NCI-H187 treated with DMSO at 0.1 percent for 48 hours (cell line): ENCODE data around the gene SSBP1.
"Not testable (repeated sequence)": the region's sequence is repeated elsewhere in the genome, so short reads cannot be mapped to it uniquely, and the experiment has no call there.

Source experiments
- DNase-seq: peaks from one replicate; lab custom pipeline; 2025; lab: John Stamatoyannopoulos, UW

Gene SSBP1

DNA sequence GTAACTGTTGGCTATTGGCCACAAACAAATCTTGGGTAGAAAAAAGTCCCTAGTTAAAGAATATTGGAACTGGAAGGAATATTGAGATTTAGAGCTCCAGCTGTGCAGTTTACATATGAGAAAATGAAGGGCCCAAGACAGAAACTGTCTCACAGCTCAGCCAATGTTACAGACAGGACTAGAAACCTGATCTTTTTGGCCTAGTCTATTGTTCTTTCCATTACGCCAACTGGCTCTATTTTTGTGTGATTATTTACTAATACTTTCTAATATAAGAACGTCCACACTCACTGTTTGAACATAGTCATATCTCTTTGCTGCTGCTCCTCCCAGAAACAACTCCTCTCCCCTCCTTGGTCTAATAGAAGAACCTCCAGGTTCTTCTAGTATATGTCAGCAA is 28.8 kb upstream of the SSBP1 start:
- DNase-seq: no peak

GRCh38 chr7:141709749-141710148 is 28.4 kb upstream of the SSBP1 start:
- no peak for DNase-seq

GRCh38 chr7:141710301-141710700 is 27.9 kb upstream of the SSBP1 start:
- no peak for DNase-seq

- no peak for DNase-seq
These were observed 25.4 kb upstream of the SSBP1 start for GRCh38 chr7:141712603-141713255.

DNA sequence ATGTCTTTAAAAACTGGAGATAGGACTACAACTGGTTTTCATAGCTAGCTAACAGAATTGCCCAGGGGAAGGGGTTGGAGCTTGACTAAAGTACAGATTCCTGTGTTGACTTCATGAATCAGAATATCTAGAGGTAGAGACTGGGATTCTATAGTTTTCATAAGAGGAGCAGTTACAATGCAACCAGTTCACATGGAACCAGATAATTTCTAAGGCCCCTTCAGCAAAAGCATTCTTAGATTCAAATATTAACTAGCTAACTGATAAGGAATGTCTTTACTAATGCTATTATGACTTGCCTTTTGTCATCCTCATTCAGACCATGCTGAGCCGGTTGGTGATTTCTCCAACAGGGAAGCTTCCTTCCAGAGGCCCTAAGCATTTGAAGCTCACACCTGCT is 24.3 kb upstream of the SSBP1 start:
- no peak for DNase-seq

DNA sequence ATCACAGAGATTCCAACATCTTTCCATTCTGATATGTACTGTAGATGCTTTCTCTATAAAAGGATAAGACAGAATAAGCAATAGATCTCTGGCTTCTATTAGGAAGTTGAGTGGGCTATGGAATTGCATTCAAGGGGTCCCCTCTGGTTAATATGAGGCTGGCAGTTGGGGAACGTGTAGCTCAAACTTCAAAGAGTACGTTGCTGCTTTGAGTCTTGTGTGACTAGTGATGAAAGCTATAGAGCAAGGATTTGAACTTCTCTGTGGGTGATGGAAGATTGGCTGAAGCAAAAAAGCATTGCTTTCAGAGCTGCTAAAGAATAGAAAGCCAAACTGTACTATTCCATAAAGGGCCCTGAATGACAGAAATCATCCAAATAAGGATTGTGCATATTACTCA is 23.6 kb upstream of the SSBP1 start:
- no peak for DNase-seq

DNA sequence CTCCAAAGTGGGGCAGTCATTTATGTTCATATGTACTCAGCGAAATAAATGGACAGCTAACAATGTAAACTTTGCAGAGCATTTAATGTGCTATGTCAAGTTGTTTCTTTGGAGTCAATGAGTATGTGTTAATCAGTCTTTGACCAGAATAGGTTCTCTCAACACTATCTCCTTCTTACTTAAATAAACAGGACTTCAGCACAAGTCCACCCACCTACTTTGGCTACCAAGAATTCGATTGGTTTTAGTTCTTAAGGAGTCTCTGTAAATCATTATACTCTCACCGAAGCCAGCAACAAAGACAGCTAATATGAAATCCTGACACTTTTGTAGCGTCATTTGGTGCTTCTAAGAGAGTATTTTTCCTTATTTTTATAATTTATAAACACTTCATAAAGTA is 23.1 kb upstream of the SSBP1 start:
- DNase-seq: no peak

GRCh38 chr7:141715794-141716689 is 22.1 kb upstream of the SSBP1 start:
- no peak for DNase-seq

GRCh38 chr7:141717450-141717849 is 20.7 kb upstream of the SSBP1 start:
- DNase-seq: no peak

DNA sequence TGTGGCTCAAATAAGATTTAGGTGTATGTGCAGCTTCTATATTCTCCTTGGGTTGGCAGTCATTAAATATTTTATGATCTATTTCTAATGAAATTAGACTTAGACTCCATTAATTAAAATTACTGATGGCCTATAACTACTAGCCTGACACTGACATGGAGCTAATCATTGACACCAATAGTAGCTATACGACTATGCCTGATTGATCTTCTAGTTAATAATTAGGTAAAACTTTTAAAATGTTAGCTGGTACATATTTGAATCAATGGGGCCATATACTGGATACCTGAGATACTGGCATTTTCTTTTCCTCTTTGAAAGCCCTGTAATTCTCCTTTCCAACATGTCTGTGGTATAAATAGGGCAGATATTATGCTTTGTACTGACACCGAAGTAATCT is 15.6 kb upstream of the SSBP1 start:
- DNase-seq: no peak

DNA sequence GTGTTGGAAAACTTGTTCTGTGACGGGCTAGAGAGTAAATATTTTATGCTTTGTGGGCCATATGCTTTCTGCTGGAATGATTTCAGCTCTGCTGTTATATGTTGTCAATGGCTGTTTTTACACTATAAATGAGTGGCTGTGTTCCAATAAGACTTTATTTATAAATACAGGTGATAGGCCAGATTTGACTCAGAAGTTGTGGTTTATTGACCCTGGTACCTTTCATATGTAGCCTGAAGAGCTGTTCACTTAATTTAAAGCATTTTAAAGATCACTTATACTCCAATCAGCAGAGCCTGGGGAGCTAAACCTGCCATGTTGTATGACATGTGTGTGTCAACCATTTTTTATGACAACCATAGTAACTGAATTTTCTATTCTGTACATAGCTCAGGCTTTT is 9.1 kb upstream of the SSBP1 start:
- DNase-seq: no peak

- DNase-seq: no peak
These were observed 6.5 kb upstream of the SSBP1 start for GRCh38 chr7:141731476-141732149.

DNA sequence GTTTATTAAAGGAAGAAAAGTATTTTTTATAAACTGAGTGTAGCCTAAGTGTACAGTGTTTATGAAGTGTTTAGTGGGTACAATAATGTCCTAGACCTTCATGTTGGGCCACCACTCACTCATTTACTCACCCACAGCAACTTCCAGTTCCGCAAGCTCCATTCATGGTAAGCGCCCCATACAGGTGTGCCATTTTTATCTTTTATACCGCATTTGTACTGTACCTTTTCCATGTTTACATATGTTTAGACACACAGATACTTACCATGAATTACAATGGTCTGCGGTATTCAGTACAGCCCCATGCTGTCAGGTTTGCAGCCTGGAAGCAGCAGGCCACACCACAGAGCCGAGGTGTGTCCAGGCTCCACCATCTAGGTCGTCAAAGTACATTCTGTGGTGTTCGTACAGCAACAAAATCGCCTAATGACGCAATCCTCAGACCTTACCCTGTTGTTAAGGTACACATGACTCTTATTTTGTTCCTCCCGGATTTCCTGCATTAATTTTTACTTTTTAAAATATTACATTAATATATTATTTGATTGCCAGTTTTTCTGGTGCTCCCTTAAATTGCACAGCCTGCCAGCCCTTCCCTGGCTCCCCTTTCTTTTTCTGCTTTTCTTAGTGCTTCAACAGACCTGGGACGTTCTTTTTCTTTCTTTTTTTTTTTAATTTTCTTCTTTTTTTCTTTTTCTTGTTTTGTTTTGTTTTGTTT is 881 bp upstream of the SSBP1 start:
- no peak for DNase-seq

DNA sequence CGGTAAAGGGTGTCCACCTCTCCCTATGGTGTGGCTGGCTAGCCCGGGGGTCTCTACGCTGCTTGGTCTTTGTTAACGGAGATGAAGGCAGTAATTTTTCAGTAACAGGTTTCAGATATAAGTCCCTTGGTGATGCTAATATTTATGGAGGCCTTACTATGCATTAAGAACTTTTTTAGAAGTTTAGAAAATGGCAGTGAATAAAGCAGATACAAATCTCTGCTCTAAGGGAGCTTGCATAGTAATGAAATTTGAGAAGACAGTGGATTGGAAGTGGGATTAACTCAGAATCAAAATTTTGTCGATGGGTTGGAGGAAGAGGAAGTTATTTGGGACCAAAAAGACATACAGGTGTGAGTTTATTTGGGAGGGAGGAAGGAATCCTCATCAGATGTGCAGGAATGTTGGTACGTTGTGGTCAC is 445 bp downstream of the SSBP1 start:
- no peak for DNase-seq

GRCh38 chr7:141739250-141739649 is 1.1 kb downstream of the SSBP1 start:
- no peak for DNase-seq

GRCh38 chr7:141742229-141742628 is 4.1 kb downstream of the SSBP1 start:
- DNase-seq: no peak

DNA sequence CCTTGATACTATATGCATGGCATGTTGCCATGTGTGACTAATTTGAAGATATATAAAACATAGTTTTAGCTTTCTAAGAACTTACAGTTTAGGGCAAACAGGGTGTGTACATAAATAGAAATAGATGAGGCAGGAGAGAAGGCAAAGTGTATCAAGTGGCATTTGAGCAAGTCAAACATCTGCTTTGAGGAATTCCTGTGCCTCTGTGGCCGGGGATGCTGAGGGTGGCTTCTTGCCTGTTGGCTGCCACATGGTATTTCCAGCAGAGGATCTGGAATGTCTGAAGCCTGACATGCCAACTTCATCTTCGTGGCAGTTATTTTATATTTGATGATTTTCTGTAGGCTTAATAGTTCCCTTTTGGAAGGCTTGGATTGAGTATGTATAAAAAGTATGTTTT is 6.0 kb downstream of the SSBP1 start:
- no peak for DNase-seq

DNA sequence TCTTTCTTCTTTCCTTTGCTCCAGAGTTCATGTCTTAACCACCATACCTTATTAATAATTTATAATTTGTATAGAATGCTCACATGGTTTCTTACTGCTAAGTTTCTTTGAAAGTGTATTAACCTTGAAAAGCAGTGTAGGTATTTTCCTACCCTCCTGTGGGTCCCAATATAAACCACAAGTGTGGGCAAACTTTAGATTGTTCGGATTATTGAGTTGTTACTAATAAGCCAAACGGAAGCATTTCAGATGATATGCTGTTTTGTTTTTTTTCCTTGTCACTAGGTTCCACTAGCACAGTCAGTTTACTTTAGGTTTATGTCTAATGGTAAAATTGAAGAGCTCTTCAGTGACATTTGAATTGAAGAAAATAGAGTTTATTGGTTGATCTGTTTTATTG is 10.2 kb downstream of the SSBP1 start:
- no peak for DNase-seq

DNA sequence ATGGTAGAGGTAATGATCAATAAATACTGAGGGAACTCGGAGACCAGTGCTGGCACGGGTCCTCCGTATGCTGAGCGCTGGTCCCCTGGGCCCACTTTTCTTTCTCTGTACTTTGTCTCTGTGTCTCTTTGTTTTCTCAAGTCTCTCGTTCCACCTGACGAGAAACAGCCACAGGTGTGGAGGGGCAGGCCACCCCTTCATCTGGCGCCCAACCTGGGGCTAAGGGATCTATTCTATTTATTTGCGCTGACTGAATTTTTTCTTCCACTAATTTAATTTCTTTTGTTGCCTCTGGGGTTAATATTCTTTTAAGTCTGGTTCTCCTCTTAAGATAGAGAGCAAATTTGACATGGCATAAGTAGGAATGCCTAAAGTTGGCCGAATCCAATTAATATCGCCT is 13.7 kb downstream of the SSBP1 start:
- not testable (repeated sequence) for DNase-seq

DNA sequence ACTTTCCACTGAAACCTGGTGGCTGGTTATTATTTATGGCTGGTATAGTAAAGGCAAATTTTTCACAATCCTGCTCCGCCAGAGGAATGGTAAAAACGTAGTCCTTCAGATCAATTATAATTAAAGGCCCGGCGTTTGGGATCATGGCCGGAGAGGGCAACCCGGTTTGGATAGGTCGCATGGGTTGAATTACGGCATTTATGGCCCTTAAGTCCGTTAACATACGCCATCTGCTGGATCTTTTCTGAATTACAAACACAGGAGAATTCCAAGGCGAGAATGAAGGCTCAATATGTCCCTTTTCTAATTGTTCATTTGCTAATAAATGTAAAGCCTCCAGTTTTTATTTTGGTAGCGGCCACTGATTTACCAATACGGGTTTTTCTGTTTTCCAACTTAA is 14.5 kb downstream of the SSBP1 start:
- no peak for DNase-seq

DNA sequence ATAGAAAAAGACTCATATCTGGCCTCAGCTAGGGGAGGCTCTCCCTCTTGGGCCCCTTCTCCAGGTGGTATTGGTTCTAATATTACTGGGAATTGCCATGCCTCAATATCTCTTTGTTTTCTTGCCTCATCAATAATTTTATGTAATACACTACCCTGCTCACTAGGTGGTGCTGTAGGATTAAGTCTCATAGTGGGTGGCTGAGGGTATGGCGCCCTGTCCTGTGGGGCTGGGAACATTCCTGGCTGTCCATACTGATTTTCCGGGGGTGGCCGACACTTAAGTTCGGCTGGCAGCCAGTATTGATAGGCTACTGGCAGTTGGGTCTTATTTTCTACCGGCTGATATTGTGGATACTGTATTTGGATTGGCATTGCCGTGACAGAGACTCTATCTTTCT is 16.8 kb downstream of the SSBP1 start:
- DNase-seq: no peak

GRCh38 chr7:141763797-141764196 is 25.6 kb downstream of the SSBP1 start, which contains the start of gene TAS2R3:
Gene TAS2R3, plus strand, starts transcription at chr7:141764097. Its CDS starts 62 bp downstream, at chr7:141764159.
- DNase-seq: no peak
